ENCODE data around the gene ICOS. TPM values are rescaled to one million over a fixed set of nuclear protein-coding genes. Genes with fewer than 3 reads are reported as not detected.

The ICOS gene
- total and polyA plus RNA-seq, 2 donors (not counting 1 experiment from before 2014, with no cell fraction given) = not detected

GRCh38 chr2:203900253-203900652, 36.3 kb upstream of the ICOS start:
- Histone ChIP-seq H3K36me3 (ENCODE audit: control insufficient read depth, insufficient read depth, low read length) (no peaks in the 10 kb centered on the region), H3K9ac (ENCODE audit: insufficient read depth, low read length) (no peak overlapping the region), H3K4me2 (ENCODE audit: extremely low read depth, insufficient read depth, low read length) (no peak overlapping the region), H2AFZ (ENCODE audit: low read length) (no peak overlapping the region), H3K27me3 (ENCODE audit: control insufficient read depth, insufficient read depth, low read length) (no peaks in the 10 kb centered on the region), H3K27ac (ENCODE audit: insufficient read depth, low read length) (no peak overlapping the region), H3K79me2 (ENCODE audit: control insufficient read depth, insufficient read depth, low read length) (no peaks in the 10 kb centered on the region), H3K4me1 (ENCODE audit: control insufficient read depth, extremely low read depth, insufficient read depth, low read length) (no peaks in the 10 kb centered on the region), H3K4me3 (replicated peaks in 1 of 4; ENCODE audit: control extremely low read depth in 1 of 4, insufficient read depth in 1 of 4, low read depth in 3 of 4, low read length in 4 of 4) (no peak overlapping the region), H3K9me3 (ENCODE audit: control insufficient read depth, insufficient read depth, low read depth, low read length) (no peaks in the 10 kb centered on the region), H4K20me1 (ENCODE audit: control insufficient read depth, extremely low read depth, insufficient read depth, low read length) (no peaks in the 10 kb centered on the region)
- no peak for TF ChIP-seq CTCF (conservative IDR thresholded peaks at IDR 0.05 in 1 of 2, IDR thresholded peaks at IDR 0.05 in 1 of 2; ENCODE audit: low read depth in 1 of 2, low read length in 2 of 2)
- no peak for TF ChIP-seq EZH2 (IDR thresholded peaks at IDR 0.05; ENCODE audit: low read length, missing control alignments)
- peak in 1 of 2 donors; percentile 13 for DNase-seq (ENCODE audit: low read depth in 2 of 2)

GRCh38 chr2:203904022-203904421, 32.5 kb upstream of the ICOS start:
- no peaks in the 10 kb centered on the region for H3K27me3 ChIP-seq (ENCODE audit: control insufficient read depth, insufficient read depth, low read length)

GRCh38 chr2:203905656-203906055, 30.9 kb upstream of the ICOS start:
- Histone ChIP-seq H2AFZ (ENCODE audit: low read length) (no peak overlapping the region), H3K27ac (ENCODE audit: insufficient read depth, low read length) (no peak overlapping the region), H3K4me3 (replicated peaks in 1 of 4; ENCODE audit: control extremely low read depth in 1 of 4, insufficient read depth in 1 of 4, low read depth in 3 of 4, low read length in 4 of 4) (no peak overlapping the region), H3K36me3 (ENCODE audit: control insufficient read depth, insufficient read depth, low read length) (no peaks in the 10 kb centered on the region), H3K9ac (ENCODE audit: insufficient read depth, low read length) (no peak overlapping the region), H3K4me1 (ENCODE audit: control insufficient read depth, extremely low read depth, insufficient read depth, low read length) (peaks cover 5% of the 10 kb centered on the region), H3K9me3 (ENCODE audit: control insufficient read depth, insufficient read depth, low read depth, low read length) (no peaks in the 10 kb centered on the region), H3K79me2 (ENCODE audit: control insufficient read depth, insufficient read depth, low read length) (no peaks in the 10 kb centered on the region), H3K4me2 (ENCODE audit: extremely low read depth, insufficient read depth, low read length) (no peak overlapping the region), H3K27me3 (ENCODE audit: control insufficient read depth, insufficient read depth, low read length) (no peaks in the 10 kb centered on the region), H4K20me1 (ENCODE audit: control insufficient read depth, extremely low read depth, insufficient read depth, low read length) (no peaks in the 10 kb centered on the region)
- TF ChIP-seq CTCF (conservative IDR thresholded peaks at IDR 0.05 in 1 of 2, IDR thresholded peaks at IDR 0.05 in 1 of 2; ENCODE audit: low read depth in 1 of 2, low read length in 2 of 2) (no peak), EZH2 (IDR thresholded peaks at IDR 0.05; ENCODE audit: low read length, missing control alignments) (no peak)
- DNase-seq (ENCODE audit: low read depth in 2 of 2) = peak in 1 of 2 donors; percentile 30

More at GRCh38 chr2:203904022-203904421, 32.5 kb upstream of the ICOS start:
- H3K4me2 ChIP-seq (ENCODE audit: extremely low read depth, insufficient read depth, low read length) = no peak overlapping the region
- H3K9me3 ChIP-seq (ENCODE audit: control insufficient read depth, insufficient read depth, low read depth, low read length) = no peaks in the 10 kb centered on the region
- H3K4me3 ChIP-seq (replicated peaks in 1 of 4; ENCODE audit: control extremely low read depth in 1 of 4, insufficient read depth in 1 of 4, low read depth in 3 of 4, low read length in 4 of 4) = no peak overlapping the region
- H3K36me3 ChIP-seq (ENCODE audit: control insufficient read depth, insufficient read depth, low read length) = no peaks in the 10 kb centered on the region
- H3K9ac ChIP-seq (ENCODE audit: insufficient read depth, low read length) = no peak overlapping the region
- TF ChIP-seq CTCF (conservative IDR thresholded peaks at IDR 0.05 in 1 of 2, IDR thresholded peaks at IDR 0.05 in 1 of 2; ENCODE audit: low read depth in 1 of 2, low read length in 2 of 2) (no peak), EZH2 (IDR thresholded peaks at IDR 0.05; ENCODE audit: low read length, missing control alignments) (no peak)
- no peak overlapping the region for H2AFZ ChIP-seq (ENCODE audit: low read length)
- no peak overlapping the region for H3K27ac ChIP-seq (ENCODE audit: insufficient read depth, low read length)
- no peaks in the 10 kb centered on the region for H4K20me1 ChIP-seq (ENCODE audit: control insufficient read depth, extremely low read depth, insufficient read depth, low read length)
- H3K4me1 ChIP-seq (ENCODE audit: control insufficient read depth, extremely low read depth, insufficient read depth, low read length) = no peaks in the 10 kb centered on the region
- no peak for DNase-seq (ENCODE audit: low read depth in 2 of 2)
- H3K79me2 ChIP-seq (ENCODE audit: control insufficient read depth, insufficient read depth, low read length) = no peaks in the 10 kb centered on the region

Measured in fibroblast of lung (primary cell).